Lower lobe of right lung (tissue), 2 donors: Measurements from ENCODE around the gene MACROH2A2. TPM values are rescaled to one million over a fixed set of nuclear protein-coding genes. Genes with fewer than 3 reads are reported as not detected.

Experiments
- ATAC-seq, 2 donors: fragments of 200-7000 bp; cut with Tn5 transposase; one replicate each; pipeline ENCODE4 v1.9.1; 2020 to 2022; ENCODE audit warnings: mild to moderate bottlenecking in 2 of 2, moderate library complexity in 2 of 2
- DNase-seq: peaks from one replicate; pipeline ENCODE4 v3.0.0-alpha.2; 2020
- H3K27ac ChIP-seq: fragments of 200-600 bp; one replicate; pipeline ENCODE4 v1.8.0; 2022
- H3K27me3 ChIP-seq: fragments of 200-600 bp; one replicate; pipeline ENCODE4 v1.8.0; 2022; ENCODE audit warnings: low read depth
- H3K36me3 ChIP-seq: fragments of 200-600 bp; one replicate; pipeline ENCODE4 v1.8.0; 2022; ENCODE audit warnings: mild to moderate bottlenecking
- H3K4me1 ChIP-seq: fragments of 200-600 bp; one replicate; pipeline ENCODE4 v1.8.0; 2022
- H3K4me3 ChIP-seq: fragments of 200-600 bp; one replicate; pipeline ENCODE4 v1.8.0; 2022; ENCODE audit warnings: mild to moderate bottlenecking
- H3K9me3 ChIP-seq: fragments of 200-600 bp; one replicate; pipeline ENCODE4 v1.8.0; 2022
- intact Hi-C: fragments of 100-400 bp; cut with DNase I; formaldehyde crosslinking; loops from one replicate; pipeline ENCODE4 v1.11.0; 2022
- total RNA-seq: library from RNA; stranded (reverse); fragmentation: NEBNext Ultra II Directional; extraction: Animal tissue kit (Norgen Biotek cat#: 25700); gene quantifications from one replicate; pipeline ENCODE4 v1.2.1, GENCODE V29; 2021
- TF ChIP-seq, protein P1 (sequence below): fragments of 200-600 bp; IDR thresholded peaks from one replicate; pipeline ENCODE4 v1.8.0; 2022; ENCODE audit warnings: antibody characterized with exemption, mild to moderate bottlenecking
- donor health status: DM: no; HTN: yes; CAD: no; lungs with severe emphysema.

Gene MACROH2A2
- total RNA-seq, 1 donor from 2014 or later = 6.6 TPM

DNA sequence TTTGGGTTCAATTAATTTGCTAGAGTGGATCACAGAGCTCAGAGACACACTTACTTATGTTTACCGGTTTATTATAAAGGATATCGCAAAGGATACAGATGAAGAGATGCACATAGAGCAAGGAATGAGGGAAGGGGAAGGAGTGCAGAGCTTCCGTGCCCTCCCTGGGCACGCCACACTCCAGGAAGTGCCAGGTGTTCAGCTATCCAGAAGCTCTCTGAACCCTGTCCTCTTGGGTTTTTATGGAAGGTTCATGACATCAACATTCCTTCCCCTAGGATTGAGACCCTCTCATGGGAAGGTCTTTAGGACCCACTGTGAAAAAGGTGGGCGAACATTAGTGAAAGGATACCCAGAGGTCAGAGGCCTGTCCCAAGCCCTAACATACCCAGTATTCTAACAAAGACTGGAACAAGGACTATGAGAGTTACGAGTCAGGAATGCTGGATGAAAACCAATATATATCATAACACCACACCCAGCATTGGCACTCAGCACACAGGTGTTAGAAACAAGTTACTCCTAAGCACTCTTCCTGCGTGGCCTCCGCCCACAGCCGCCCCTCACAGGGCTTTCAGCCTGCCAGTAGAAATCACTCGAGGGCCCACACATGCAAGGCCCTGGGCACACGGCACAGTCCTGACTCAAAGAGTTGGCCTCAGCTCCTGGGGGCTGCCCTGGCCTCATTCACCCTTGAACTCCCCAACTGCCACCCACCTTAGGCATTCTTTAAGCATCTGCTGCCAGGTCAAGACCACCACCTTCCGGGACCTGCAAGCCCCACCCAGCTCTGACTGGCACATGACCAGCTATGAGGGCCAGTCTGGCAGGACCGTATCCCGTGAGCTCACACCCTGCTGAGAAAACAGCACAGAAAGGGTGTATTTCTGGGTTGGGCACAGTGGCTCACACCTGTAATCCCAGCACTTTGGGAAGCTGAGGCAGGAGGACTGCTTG lies 85.6 kb downstream of the MACROH2A2 start:
- Histone ChIP-seq H3K4me3 (no peak overlapping the region), H3K27ac (no peak overlapping the region), H3K36me3 (peaks cover 13% of the 10 kb centered on the region), H3K9me3 (no peaks in the 10 kb centered on the region), H3K4me1 (peaks cover 3% of the 10 kb centered on the region), H3K27me3 (no peaks in the 10 kb centered on the region)
- TF ChIP-seq, protein P1, sequence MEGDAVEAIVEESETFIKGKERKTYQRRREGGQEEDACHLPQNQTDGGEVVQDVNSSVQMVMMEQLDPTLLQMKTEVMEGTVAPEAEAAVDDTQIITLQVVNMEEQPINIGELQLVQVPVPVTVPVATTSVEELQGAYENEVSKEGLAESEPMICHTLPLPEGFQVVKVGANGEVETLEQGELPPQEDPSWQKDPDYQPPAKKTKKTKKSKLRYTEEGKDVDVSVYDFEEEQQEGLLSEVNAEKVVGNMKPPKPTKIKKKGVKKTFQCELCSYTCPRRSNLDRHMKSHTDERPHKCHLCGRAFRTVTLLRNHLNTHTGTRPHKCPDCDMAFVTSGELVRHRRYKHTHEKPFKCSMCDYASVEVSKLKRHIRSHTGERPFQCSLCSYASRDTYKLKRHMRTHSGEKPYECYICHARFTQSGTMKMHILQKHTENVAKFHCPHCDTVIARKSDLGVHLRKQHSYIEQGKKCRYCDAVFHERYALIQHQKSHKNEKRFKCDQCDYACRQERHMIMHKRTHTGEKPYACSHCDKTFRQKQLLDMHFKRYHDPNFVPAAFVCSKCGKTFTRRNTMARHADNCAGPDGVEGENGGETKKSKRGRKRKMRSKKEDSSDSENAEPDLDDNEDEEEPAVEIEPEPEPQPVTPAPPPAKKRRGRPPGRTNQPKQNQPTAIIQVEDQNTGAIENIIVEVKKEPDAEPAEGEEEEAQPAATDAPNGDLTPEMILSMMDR = no peak
- DNase-seq (no peak), ATAC-seq (peak in 1 of 2 donors; percentile 11)
- intact Hi-C loops = no loop called here

GRCh38 chr10:70139151-70139996 lies 86.7 kb downstream of the MACROH2A2 start:
- Histone ChIP-seq H3K4me3 (no peak overlapping the region), H3K36me3 (peaks cover 13% of the 10 kb centered on the region), H3K27me3 (no peaks in the 10 kb centered on the region), H3K9me3 (no peaks in the 10 kb centered on the region), H3K4me1 (peaks cover 2% of the 10 kb centered on the region), H3K27ac (no peak overlapping the region)
- ATAC-seq = no peak
- intact Hi-C loops = no loop called here
- TF ChIP-seq, protein P1 = no peak
- no peak for DNase-seq

DNA sequence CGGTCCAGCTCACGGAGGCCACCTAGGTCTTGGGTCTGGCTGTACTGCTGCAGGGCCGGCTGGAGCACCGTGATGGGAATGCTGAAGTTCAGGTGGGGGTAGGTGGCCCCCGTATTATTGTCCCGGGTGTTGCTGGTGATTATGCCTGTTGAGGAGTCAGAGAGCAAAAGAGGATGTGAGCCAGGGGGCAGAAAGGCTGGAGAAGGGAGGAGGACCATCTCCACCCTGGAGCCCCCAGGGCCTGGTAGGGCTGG lies 87.3 kb downstream of the MACROH2A2 start:
- intact Hi-C loops = no loop called here
- H3K27ac ChIP-seq = no peak overlapping the region
- no peaks in the 10 kb centered on the region for H3K27me3 ChIP-seq
- H3K36me3 ChIP-seq = peaks cover 13% of the 10 kb centered on the region
- TF ChIP-seq, protein P1 = no peak
- H3K4me3 ChIP-seq = no peak overlapping the region
- H3K4me1 ChIP-seq = peaks cover 8% of the 10 kb centered on the region
- DNase-seq (no peak), ATAC-seq (no peak)
- H3K9me3 ChIP-seq = no peaks in the 10 kb centered on the region

GRCh38 chr10:70140297-70140696 lies 87.7 kb downstream of the MACROH2A2 start:
- TF ChIP-seq, protein P1 = no peak
- intact Hi-C loops = no loop called here
- Histone ChIP-seq H3K4me1 (peaks cover 12% of the 10 kb centered on the region), H3K27me3 (no peaks in the 10 kb centered on the region), H3K4me3 (no peak overlapping the region), H3K9me3 (no peaks in the 10 kb centered on the region), H3K27ac (no peak overlapping the region), H3K36me3 (peaks cover 13% of the 10 kb centered on the region)
- no peak for DNase-seq
- ATAC-seq = no peak

GRCh38 chr10:70142555-70142954 lies 89.9 kb downstream of the MACROH2A2 start:
- Histone ChIP-seq H3K9me3 (no peaks in the 10 kb centered on the region), H3K4me3 (no peak overlapping the region), H3K27ac (no peak overlapping the region), H3K4me1 (peaks cover 23% of the 10 kb centered on the region), H3K36me3 (peaks cover 13% of the 10 kb centered on the region), H3K27me3 (no peaks in the 10 kb centered on the region)
- TF ChIP-seq, protein P1 = no peak
- no peak for ATAC-seq
- DNase-seq = no peak
- intact Hi-C loops = no loop called here
